Hepatocyte (in vitro differentiated cells): ENCODE measurements around the gene NEURL2. TPM values are rescaled to one million over a fixed set of nuclear protein-coding genes. Genes with fewer than 3 reads are reported as not detected.

Source experiments
- DNase-seq: peaks from one replicate; pipeline ENCODE4 v3.0.0-alpha.2; 2016; ENCODE audit warnings: low spot score
- H2AFZ ChIP-seq: fragments of 200-600 bp; sonication (generic); 2 replicates; pipeline ENCODE4 v1.6.0; 2016; ENCODE audit warnings: antibody characterized with exemption, mild to moderate bottlenecking
- H3K27ac ChIP-seq: fragments of 200-600 bp; sonication (generic); 2 replicates; pipeline ENCODE4 v1.5.1; 2016; ENCODE audit warnings: mild to moderate bottlenecking
- H3K27me3 ChIP-seq: fragments of 200-600 bp; sonication (generic); 2 replicates; pipeline ENCODE4 v1.6.1; 2016
- H3K36me3 ChIP-seq: fragments of 200-600 bp; sonication (generic); replicated peaks from 2 replicates; pipeline ENCODE4 v1.5.1; 2016; ENCODE audit warnings: low read depth; ENCODE audit not compliant: insufficient read depth
- H3K4me1 ChIP-seq: fragments of 200-600 bp; sonication (generic); 2 replicates; pipeline ENCODE4 v1.5.1; 2016; ENCODE audit warnings: mild to moderate bottlenecking, moderate library complexity; ENCODE audit not compliant: insufficient read depth
- H3K4me2 ChIP-seq: fragments of 200-600 bp; sonication (generic); 2 replicates; pipeline ENCODE4 v1.6.0; 2016
- H3K4me3 ChIP-seq: fragments of 200-600 bp; sonication (generic); 2 replicates; pipeline ENCODE4 v1.5.1; 2016; ENCODE audit warnings: mild to moderate bottlenecking
- H3K79me2 ChIP-seq: fragments of 200-600 bp; sonication (generic); 2 replicates; pipeline ENCODE4 v1.6.0; 2017; ENCODE audit warnings: mild to moderate bottlenecking
- H3K9me2 ChIP-seq: fragments of 200-600 bp; sonication (generic); replicated peaks from 2 replicates; pipeline ENCODE4 v1.6.0; 2017; ENCODE audit warnings: mild to moderate bottlenecking; ENCODE audit not compliant: insufficient read depth
- H3K9me3 ChIP-seq: fragments of 200-600 bp; sonication (generic); 2 replicates; pipeline ENCODE4 v1.5.1; 2016; ENCODE audit warnings: low read depth, mild to moderate bottlenecking
- H4K20me1 ChIP-seq: fragments of 200-600 bp; sonication (generic); 2 replicates; pipeline ENCODE4 v1.6.0; 2016; ENCODE audit warnings: mild to moderate bottlenecking; ENCODE audit not compliant: insufficient read depth, poor library complexity, severe bottlenecking
- CTCF ChIP-seq: fragments of 200-600 bp; sonication (generic); IDR thresholded peaks from 2 replicates; pipeline ENCODE4 v1.5.1; 2016; ENCODE audit warnings: antibody characterized with exemption, mild to moderate bottlenecking; ENCODE audit not compliant: poor library complexity
- EZH2 ChIP-seq: fragments of 200-600 bp; sonication (generic); IDR thresholded peaks from 2 replicates; pipeline ENCODE4 v1.6.1; 2016; ENCODE audit warnings: antibody characterized with exemption, mild to moderate bottlenecking, borderline replicate concordance
- EZH2phosphoT487 ChIP-seq: fragments of 200-600 bp; sonication (generic); IDR thresholded peaks from one replicate; pipeline ENCODE4 v1.6.1; 2018; ENCODE audit warnings: antibody characterized with exemption, mild to moderate bottlenecking, low read depth, moderate library complexity; ENCODE audit not compliant: unreplicated experiment, severe bottlenecking
- WGBS: methylation state at CpG from one replicate; pipeline ENCODE4 v1.1.6; 2016; ENCODE audit warnings: low lambda C conversion rate; ENCODE audit errors: missing lambda C conversion rate; 5-methylcytosine and 5-hydroxymethylcytosine counted together
- polyA plus RNA-seq: library from polyadenylated mRNA; unstranded; fragments of >200 nt; fragmentation: Nextera tagmentation; extraction: Ambion mirVana; gene quantifications from 2 replicates; pipeline ENCODE4 v1.2.1, GENCODE V29; 2016
- total RNA-seq: library from RNA; depleted of rRNA; stranded (reverse); fragments of >200 nt; gene quantifications from 2 replicates; pipeline ENCODE4 v1.2.3, GENCODE V29; 2014

The NEURL2 gene
- total and polyA plus RNA-seq, 2 experiments from 2014 or later, result 11.7 to 12.8 TPM

- H3K4me2 ChIP-seq, result peak overlapping the region; percentile 37
These were observed 28.8 kb upstream of the NEURL2 start for GRCh38 chr20:45919542-45920399.

GRCh38 chr20:45918779-45919537 is 27.9 kb upstream of the NEURL2 start:
- H3K27ac ChIP-seq, result peak overlapping the region; percentile 88
- no peak overlapping the region for H2AFZ ChIP-seq
- TF ChIP-seq EZH2 (no peak), EZH2phosphoT487 (no peak), CTCF (no peak)
- no peaks in the 10 kb centered on the region for H3K27me3 ChIP-seq
- H3K9me3 ChIP-seq, result no peaks in the 10 kb centered on the region
- H4K20me1 ChIP-seq, result no peaks in the 10 kb centered on the region
- H3K36me3 ChIP-seq, result no peaks in the 10 kb centered on the region
- H3K4me2 ChIP-seq, result no peak overlapping the region
- DNase-seq, result no peak
- H3K4me1 ChIP-seq, result peaks cover 11% of the 10 kb centered on the region
- WGBS, result 85% methylated on average over 12 of the region's 12 CpGs
- no peaks in the 10 kb centered on the region for H3K9me2 ChIP-seq
- no peak overlapping the region for H3K4me3 ChIP-seq
- H3K79me2 ChIP-seq, result no peaks in the 10 kb centered on the region

More at GRCh38 chr20:45919542-45920399, 28.8 kb upstream of the NEURL2 start:
- H4K20me1 ChIP-seq, result no peaks in the 10 kb centered on the region
- DNase-seq, result no peak
- H3K79me2 ChIP-seq, result no peaks in the 10 kb centered on the region
- peaks cover 16% of the 10 kb centered on the region for H3K4me1 ChIP-seq
- 65% methylated on average over 11 of the region's 11 CpGs for WGBS
- no peak overlapping the region for H3K4me3 ChIP-seq
- no peaks in the 10 kb centered on the region for H3K27me3 ChIP-seq
- TF ChIP-seq CTCF (no peak), EZH2phosphoT487 (no peak), EZH2 (no peak)
- no peak overlapping the region for H2AFZ ChIP-seq
- no peaks in the 10 kb centered on the region for H3K9me3 ChIP-seq
- peak overlapping the region; percentile 88 for H3K27ac ChIP-seq
- no peaks in the 10 kb centered on the region for H3K9me2 ChIP-seq
- H3K36me3 ChIP-seq, result no peaks in the 10 kb centered on the region

GRCh38 chr20:45918182-45918737 is 27.3 kb upstream of the NEURL2 start:
- Histone ChIP-seq H3K27ac (peak overlapping the region; percentile 88), H3K4me3 (no peak overlapping the region), H3K4me1 (peaks cover 9% of the 10 kb centered on the region), H3K79me2 (no peaks in the 10 kb centered on the region), H3K36me3 (no peaks in the 10 kb centered on the region), H4K20me1 (no peaks in the 10 kb centered on the region), H3K9me3 (no peaks in the 10 kb centered on the region), H2AFZ (no peak overlapping the region), H3K4me2 (no peak overlapping the region), H3K9me2 (no peaks in the 10 kb centered on the region), H3K27me3 (no peaks in the 10 kb centered on the region)
- WGBS, result 58% methylated on average over 5 of the region's 5 CpGs
- peak; percentile 51 for DNase-seq
- TF ChIP-seq EZH2phosphoT487 (no peak), CTCF (no peak), EZH2 (no peak)
